ENCODE measurements around the gene IL6.
"Not testable (repeated sequence)": the region's sequence is repeated elsewhere in the genome, so short reads cannot be mapped to it uniquely, and the experiment has no call there.

Gene IL6

DNA sequence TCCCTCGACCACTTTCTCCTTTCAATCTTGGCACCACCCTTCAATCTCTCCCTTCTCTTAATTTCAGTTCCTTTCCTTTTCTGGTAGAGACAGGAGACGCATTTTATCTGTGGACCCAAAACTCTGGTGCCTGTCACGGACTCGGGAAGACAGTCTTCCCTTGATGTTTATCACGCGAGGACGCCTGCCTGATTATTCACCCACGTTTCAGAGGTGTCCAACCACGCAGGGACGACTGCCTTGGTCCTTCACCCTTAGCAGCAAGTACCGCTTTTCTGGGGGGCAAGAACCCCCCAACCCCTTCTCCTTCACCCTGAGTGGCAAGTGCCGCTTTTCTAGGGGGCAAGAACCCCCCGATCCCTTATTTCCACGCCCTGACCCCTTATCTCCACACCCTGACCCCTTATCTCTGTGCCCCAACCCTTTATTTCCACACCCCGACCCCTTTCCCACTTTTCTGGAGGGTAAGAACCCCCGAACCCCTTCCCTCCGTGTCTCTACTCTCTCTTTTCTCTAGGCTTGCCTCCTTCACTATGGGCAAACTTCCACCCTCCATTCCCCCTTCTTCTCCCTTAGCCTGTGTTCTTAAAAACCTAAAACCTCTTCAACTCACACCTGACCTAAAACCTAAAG, 22.9 kb upstream of the IL6 start:
- DNase-seq (ENCODE audit: low spot score) = not testable (repeated sequence)

GRCh38 chr7:22704722-22705121, 22.3 kb upstream of the IL6 start:
- not testable (repeated sequence) for DNase-seq (ENCODE audit: low spot score)

DNA sequence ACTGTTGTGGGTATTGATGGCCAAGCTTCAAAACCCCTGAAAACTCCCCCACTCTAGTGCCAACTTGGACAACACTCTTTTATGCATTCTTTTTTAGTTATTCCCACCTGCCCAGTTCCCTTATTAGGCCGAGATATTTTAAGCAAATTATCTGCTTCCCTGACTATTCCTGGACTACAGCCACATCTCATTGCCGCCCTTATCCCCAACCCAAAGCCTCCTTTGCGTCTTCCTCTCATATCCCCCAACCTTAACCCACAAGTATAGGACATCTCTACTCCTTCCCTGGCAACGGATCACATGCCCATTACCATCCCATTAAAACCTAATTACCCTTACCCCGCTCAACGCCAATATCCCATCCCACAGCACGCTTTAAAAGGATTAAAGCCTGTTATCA, 21.1 kb upstream of the IL6 start:
- DNase-seq (ENCODE audit: low spot score) = not testable (repeated sequence)

GRCh38 chr7:22707026-22707691, 19.8 kb upstream of the IL6 start:
- not testable (repeated sequence) for DNase-seq (ENCODE audit: low spot score)

- DNase-seq (ENCODE audit: low spot score) = not testable (repeated sequence)
Observed at GRCh38 chr7:22708214-22708613, 18.8 kb upstream of the IL6 start.

GRCh38 chr7:22708677-22709061, 18.3 kb upstream of the IL6 start:
- DNase-seq (ENCODE audit: low spot score) = not testable (repeated sequence)

DNA sequence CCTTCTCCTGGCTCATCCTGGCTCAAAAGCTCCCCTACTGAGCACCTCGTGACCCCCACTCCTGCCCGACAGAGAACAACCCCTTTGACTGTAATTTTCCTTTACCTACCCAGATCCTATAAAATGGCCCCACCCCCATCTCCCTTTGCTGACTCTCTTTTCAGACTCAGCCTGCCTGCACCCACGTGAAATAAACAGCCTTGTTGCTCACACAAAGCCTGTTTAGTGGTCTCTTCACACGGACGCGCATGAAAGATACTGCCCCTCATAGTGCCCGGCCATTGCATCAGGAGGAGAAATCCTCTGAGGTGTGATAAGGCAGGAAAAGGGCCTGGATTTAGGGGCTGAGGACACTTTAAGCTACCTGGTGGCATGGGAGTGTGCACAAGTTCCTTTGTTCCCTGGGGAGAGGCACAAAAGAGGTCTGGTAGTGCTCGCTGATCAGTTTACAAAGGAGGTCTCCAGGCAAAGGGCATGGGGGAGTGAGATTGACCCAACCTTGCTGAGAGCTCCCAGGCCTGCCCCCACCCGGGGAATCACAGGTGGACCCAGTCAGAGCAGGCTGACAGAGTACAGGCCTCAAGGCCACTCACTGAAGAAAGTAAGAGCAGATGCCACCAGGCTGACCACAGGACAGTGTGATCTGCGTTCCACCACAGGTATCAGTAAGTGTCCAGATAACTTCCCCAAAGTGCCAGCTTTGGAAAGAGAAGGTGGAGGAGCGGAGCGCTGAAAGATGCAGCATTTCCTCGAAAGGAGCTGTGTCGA, 17.8 kb upstream of the IL6 start:
- not testable (repeated sequence) for DNase-seq (ENCODE audit: low spot score)

DNA sequence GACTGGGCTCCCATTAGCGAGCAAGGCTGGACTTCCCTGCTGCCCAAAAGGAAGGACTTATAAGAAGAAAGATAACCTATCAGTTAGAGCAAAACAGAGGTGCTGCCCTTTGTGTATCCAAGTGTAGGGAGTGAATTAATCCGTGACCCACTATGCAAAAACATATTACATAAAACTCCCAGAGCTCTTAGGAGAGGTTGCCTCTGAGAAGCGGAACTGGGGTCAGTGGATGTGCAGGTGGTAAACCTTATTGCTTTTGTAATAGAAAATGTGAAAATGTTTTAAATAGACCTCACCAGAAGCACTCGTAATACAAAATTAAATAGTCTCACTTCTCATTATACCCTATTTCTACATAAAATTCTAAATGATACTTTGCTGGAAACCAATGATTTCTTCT, 17.1 kb upstream of the IL6 start:
- DNase-seq (ENCODE audit: low spot score) = no peak

DNA sequence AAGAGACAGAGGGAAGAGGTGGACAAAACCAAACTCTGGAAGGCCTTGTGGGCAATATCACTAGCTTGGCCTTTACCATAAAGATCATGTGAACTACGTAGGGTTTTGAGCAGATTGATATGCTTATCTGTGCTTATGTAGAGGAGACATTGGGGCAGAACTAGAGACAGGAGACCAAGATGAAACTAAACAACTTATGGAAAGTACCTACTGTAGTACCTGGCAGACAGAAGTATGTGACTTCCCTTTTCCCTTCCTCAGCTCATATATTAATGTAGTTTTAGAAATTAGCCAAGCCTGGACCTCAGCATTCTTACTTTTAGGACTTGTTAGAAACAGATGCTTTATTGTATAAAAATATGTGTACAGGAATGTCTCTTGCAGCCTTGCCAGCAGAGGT, 14.0 kb upstream of the IL6 start:
- no peak for DNase-seq (ENCODE audit: low spot score)

DNA sequence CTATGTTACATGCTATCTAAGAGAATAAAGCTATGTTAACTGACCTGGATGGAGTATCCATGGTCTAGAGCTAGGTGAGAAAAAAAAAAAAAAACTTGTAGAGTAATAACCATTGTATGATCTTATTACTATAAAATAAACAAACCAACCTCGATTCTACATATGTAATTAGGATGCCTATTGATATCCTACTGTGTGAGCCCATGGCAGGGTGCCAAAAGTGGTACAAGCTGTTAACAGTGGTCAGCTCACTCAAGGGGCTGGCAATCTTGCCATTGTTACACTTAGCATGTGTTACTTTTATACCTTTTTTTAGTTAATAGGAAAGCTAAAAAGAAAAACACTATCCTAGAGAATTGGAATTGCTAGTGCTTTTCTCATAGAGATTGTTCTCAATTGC, 13.5 kb upstream of the IL6 start:
- DNase-seq (ENCODE audit: low spot score) = no peak

DNA sequence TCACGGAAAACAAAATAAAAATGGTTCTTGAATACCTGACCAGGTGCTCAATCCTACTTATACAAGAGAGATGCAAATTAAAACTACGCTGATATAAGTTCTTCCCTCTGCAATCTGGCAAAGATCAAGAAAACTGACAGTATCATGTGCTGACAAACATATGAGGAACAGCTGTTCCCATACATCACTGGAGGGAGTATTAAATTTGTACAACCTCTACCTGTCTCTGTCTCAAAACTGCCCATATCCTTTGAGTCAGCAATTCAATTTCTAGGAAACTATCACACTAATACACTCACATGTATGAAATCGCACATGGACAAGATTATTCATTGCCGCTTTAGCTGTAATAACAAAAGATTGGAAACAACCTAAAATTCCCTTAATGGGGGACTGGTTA, 11.0 kb upstream of the IL6 start:
- no peak for DNase-seq (ENCODE audit: low spot score)

- no peak for DNase-seq (ENCODE audit: low spot score)
Observed at GRCh38 chr7:22717760-22718159, 9.2 kb upstream of the IL6 start.

GRCh38 chr7:22718200-22718711, 8.7 kb upstream of the IL6 start:
- no peak for DNase-seq (ENCODE audit: low spot score)

- no peak for DNase-seq (ENCODE audit: low spot score)
Observed at GRCh38 chr7:22718911-22719420, 8.0 kb upstream of the IL6 start.

DNA sequence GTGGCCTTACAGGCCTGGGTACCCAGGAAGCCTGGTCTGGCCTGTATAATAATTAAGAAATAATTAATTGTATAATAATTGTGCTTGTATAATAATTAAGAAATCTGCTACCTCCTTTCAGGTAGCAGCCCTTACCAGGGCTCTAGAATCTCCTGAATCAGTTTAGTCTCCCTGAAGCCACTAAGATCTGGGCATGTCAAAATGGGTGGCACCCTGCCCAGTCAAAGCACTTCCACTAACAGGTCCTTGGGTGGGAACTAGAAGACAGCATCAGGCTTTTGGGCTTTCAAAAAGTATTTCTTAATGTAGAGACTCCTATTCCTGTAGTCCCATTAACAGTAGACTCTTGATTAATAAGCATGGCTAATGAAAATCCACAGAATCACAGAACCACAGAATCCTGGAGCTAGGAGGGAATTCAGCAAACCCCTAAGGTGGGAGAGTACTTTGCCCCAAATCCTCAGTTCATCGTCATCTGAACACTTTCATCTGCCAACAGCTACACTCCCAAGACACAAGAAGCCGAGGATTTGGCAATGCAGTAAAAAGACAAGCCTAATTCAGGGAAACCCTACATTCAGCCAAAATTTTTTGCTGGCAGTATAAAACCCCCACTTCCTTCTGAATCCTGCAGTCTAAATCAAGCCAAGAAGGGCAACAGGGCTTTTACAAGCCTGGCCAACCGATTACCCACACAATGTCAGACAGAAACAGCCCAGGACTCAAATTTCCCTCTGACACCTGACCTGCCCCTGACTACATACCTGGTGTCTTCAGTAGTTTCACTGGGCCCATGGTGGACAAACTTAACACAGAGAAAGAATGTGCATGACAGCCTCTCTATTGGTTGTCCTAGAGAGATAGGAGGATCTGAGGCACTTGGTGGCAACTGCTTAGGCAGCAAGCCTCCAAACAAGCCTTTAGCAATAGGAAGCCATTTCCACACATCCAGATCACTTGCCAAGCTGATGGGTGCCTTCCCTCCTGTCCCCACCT, 5.9 kb upstream of the IL6 start:
- no peak for DNase-seq (ENCODE audit: low spot score)

DNA sequence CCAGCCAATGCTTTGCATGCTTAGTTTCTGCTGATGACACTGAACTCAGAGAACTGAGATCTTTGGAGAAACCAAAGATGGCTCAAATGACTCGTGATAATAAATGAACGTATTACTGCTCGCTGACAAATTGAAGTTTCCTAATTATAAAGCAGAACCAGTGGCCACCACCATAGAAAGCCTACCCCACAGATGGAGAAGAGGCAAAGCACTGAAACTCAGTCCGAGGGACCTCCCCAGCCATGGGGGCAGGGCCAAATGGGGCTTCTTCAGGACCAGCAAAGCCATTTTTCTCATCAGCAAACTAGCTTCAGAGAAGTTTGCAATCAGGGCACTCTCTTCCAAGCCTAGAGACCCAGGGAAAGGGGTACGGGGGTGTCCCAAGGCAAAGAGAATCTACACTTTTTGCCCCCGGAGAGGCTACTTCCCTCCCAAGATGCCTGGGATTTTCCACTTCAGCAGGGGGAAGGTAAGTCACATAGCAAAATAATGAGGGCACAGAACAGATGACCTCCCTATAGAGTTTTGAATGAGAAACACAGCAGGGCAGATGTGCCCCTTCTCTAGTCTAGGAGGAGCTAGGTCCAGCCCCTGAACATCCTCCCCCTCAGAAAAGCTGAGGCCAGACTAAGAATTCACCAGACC, 4.3 kb upstream of the IL6 start:
- DNase-seq (ENCODE audit: low spot score) = no peak

DNA sequence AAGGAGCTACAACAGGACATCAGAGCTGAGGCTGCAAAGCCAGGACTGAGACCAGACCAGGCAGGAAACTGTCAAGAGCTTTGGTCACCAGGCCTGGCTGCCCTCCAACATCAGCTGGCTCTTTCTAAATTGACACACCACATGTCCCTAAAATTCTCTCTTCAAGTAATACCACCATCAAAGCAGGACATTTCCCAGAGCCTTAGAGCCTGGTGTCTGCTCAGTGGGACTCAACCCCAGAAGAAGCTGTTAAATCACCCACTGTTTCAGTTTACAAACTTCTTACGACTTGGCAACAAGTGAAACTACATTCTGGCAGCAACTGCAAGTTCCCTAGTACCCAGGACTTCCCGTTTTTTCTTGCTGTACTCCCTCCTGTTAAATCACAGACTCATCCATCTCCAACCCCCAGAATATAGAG, 3.8 kb upstream of the IL6 start:
- peak; percentile 62 for DNase-seq (ENCODE audit: low spot score)

GRCh38 chr7:22723637-22724036, 3.4 kb upstream of the IL6 start:
- DNase-seq (ENCODE audit: low spot score) = no peak

DNA sequence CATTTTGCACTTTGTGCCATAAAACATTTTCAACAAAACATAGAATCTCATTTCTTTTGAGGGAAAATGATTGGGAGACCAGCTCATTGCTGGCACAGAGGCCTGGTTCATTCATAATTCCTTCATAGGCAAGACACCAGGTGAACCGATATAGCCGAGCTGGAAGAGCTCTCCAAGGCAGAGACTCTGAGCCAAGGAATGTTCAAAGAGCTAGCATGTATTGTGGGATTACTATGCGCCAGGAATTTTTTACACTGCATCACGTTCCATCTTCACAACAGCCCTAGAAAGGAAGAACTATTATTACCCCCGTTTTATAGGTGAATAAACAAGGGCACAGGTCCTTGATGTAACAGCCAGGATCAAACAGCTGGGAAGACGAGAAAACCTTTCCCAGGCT, 2.1 kb upstream of the IL6 start:
- DNase-seq (ENCODE audit: low spot score) = no peak

DNA sequence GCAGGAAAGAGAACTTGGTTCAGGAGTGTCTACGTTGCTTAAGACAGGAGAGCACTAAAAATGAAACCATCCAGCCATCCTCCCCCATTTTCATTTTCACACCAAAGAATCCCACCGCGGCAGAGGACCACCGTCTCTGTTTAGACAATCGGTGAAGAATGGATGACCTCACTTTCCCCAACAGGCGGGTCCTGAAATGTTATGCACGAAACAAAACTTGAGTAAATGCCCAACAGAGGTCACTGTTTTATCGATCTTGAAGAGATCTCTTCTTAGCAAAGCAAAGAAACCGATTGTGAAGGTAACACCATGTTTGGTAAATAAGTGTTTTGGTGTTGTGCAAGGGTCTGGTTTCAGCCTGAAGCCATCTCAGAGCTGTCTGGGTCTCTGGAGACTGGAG, 1.4 kb upstream of the IL6 start:
- no peak for DNase-seq (ENCODE audit: low spot score)

GRCh38 chr7:22726345-22726906, 574 bp upstream of the IL6 start:
- peak; percentile 72 for DNase-seq (ENCODE audit: low spot score)
